ENCODE data around the gene TTC16. TPM values are rescaled to one million over a fixed set of nuclear protein-coding genes. Genes with fewer than 3 reads are reported as not detected.
"Not testable (repeated sequence)": the region's sequence is repeated elsewhere in the genome, so short reads cannot be mapped to it uniquely, and the experiment has no call there.

The TTC16 gene
- total RNA-seq, 1 donor from 2014 or later: 0.07 TPM

- no peak for TF ChIP-seq CTCF (IDR thresholded peaks at IDR 0.05; ENCODE audit: unreplicated experiment)
- no peaks in the 10 kb centered on the region for H3K9me3 Mint-ChIP-seq (ENCODE audit: low read depth)
- peaks cover 51% of the 10 kb centered on the region for H3K27me3 Mint-ChIP-seq
- no peaks in the 10 kb centered on the region for H3K36me3 Mint-ChIP-seq (ENCODE audit: insufficient read depth)
- H3K4me1 Mint-ChIP-seq (ENCODE audit: low read depth): no peaks in the 10 kb centered on the region
- H3K4me3 Mint-ChIP-seq (ENCODE audit: low read depth): peak overlapping the region; percentile 46
- no peak overlapping the region for H3K27ac Mint-ChIP-seq
- no peak for DNase-seq (ENCODE audit: low spot score, unreplicated experiment)
Observed at GRCh38 chr9:127755061-127756060, 39.5 kb downstream of the TTC16 start.

GRCh38 chr9:127756233-127756632 lies 40.4 kb downstream of the TTC16 start:
- no peak for DNase-seq (ENCODE audit: low spot score, unreplicated experiment)
- H3K4me3 Mint-ChIP-seq (ENCODE audit: low read depth): no peak overlapping the region
- no peaks in the 10 kb centered on the region for H3K4me1 Mint-ChIP-seq (ENCODE audit: low read depth)
- H3K27me3 Mint-ChIP-seq: peaks cover 49% of the 10 kb centered on the region
- H3K27ac Mint-ChIP-seq: no peak overlapping the region
- H3K36me3 Mint-ChIP-seq (ENCODE audit: insufficient read depth): no peaks in the 10 kb centered on the region
- H3K9me3 Mint-ChIP-seq (ENCODE audit: low read depth): no peaks in the 10 kb centered on the region
- TF ChIP-seq CTCF (IDR thresholded peaks at IDR 0.05; ENCODE audit: unreplicated experiment): no peak

- H3K4me3 Mint-ChIP-seq (ENCODE audit: low read depth); H3K27ac Mint-ChIP-seq; H3K9me3 Mint-ChIP-seq (ENCODE audit: low read depth); H3K4me1 Mint-ChIP-seq (ENCODE audit: low read depth); H3K36me3 Mint-ChIP-seq (ENCODE audit: insufficient read depth); DNase-seq (ENCODE audit: low spot score, unreplicated experiment): not testable (repeated sequence)
- H3K27me3 Mint-ChIP-seq: peaks cover 45% of the 10 kb centered on the region
Observed at GRCh38 chr9:127756776-127757175, 40.9 kb downstream of the TTC16 start.

- H3K27me3 Mint-ChIP-seq: peaks cover 40% of the 10 kb centered on the region
- H3K9me3 Mint-ChIP-seq (ENCODE audit: low read depth): no peaks in the 10 kb centered on the region
- no peaks in the 10 kb centered on the region for H3K36me3 Mint-ChIP-seq (ENCODE audit: insufficient read depth)
- TF ChIP-seq CTCF (IDR thresholded peaks at IDR 0.05; ENCODE audit: unreplicated experiment): no peak
- no peak for DNase-seq (ENCODE audit: low spot score, unreplicated experiment)
- H3K27ac Mint-ChIP-seq: no peak overlapping the region
- no peak overlapping the region for H3K4me3 Mint-ChIP-seq (ENCODE audit: low read depth)
- no peaks in the 10 kb centered on the region for H3K4me1 Mint-ChIP-seq (ENCODE audit: low read depth)
Observed at GRCh38 chr9:127758843-127759242, 43.0 kb downstream of the TTC16 start.

- no peaks in the 10 kb centered on the region for H3K9me3 Mint-ChIP-seq (ENCODE audit: low read depth)
- H3K4me3 Mint-ChIP-seq (ENCODE audit: low read depth): no peak overlapping the region
- no peak overlapping the region for H3K27ac Mint-ChIP-seq
- H3K4me1 Mint-ChIP-seq (ENCODE audit: low read depth): no peaks in the 10 kb centered on the region
- DNase-seq (ENCODE audit: low spot score, unreplicated experiment): no peak
- TF ChIP-seq CTCF (IDR thresholded peaks at IDR 0.05; ENCODE audit: unreplicated experiment): no peak
- H3K27me3 Mint-ChIP-seq: peaks cover 42% of the 10 kb centered on the region
- no peaks in the 10 kb centered on the region for H3K36me3 Mint-ChIP-seq (ENCODE audit: insufficient read depth)
Observed at GRCh38 chr9:127761061-127761460, 45.2 kb downstream of the TTC16 start.
